T-cell (primary cell): ENCODE data around the gene NBPF3. TPM values are rescaled to one million over a fixed set of nuclear protein-coding genes. Genes with fewer than 3 reads are reported as not detected.
"Not testable (repeated sequence)": the region's sequence is repeated elsewhere in the genome, so short reads cannot be mapped to it uniquely, and the experiment has no call there.

Source experiments
- ATAC-seq, 4 experiments: fragments of 200-7000 bp in 3 of 4; fragments of 150-1000 bp in 1 of 4; cut with Tn5 transposase; replicated peaks in 1 of 4; 1 replicate in 3 of 4; 2 replicates in 1 of 4; pipeline ENCODE4 v1.10.0; 2021; ENCODE audit warnings: moderate library complexity in 3 of 4, mild to moderate bottlenecking in 2 of 4, moderate number of reproducible peaks in 1 of 4
- CTCF ChIA-PET, 2 donors: fragments of 300-600 bp; sonication (Branson Sonifier 250); formaldehyde crosslinking; loops; one replicate each; lab custom pipeline; 2022; ENCODE audit warnings: antibody characterized with exemption in 2 of 2; lab: Charles Lee
- POLR2A ChIA-PET, 2 donors: fragments of 300-600 bp; sonication (Branson Sonifier 250); formaldehyde crosslinking; loops; one replicate each; lab custom pipeline; 2022; ENCODE audit warnings: antibody characterized with exemption in 2 of 2; lab: Charles Lee
- DNase-seq, 35 experiments: peaks; one replicate each; pipeline versions ENCODE4 v3.0.0 to v3.0.0-alpha.2; 2013 to 2023
- H3K27ac ChIP-seq: one replicate; pipeline ENCODE4 v1.5.1; 2013; ENCODE audit warnings: low read length
- H3K27me3 ChIP-seq, 2 experiments: replicated peaks in 1 of 2; 1 replicate in 1 of 2; 2 replicates in 1 of 2; pipeline versions ENCODE4 v1.6.1 to v1.7.0; 2013; ENCODE audit warnings: low read length in 1 of 2, mixed read lengths in 1 of 2; ENCODE audit not compliant: control insufficient read depth in 2 of 2, insufficient read depth in 2 of 2; ENCODE audit errors: extremely low read depth in 1 of 2
- H3K36me3 ChIP-seq, 2 donors: 1 replicate in 1 of 2; 2 replicates in 1 of 2; pipeline versions ENCODE4 v1.6.1 to v1.7.0; 2013; ENCODE audit warnings: low read length in 1 of 2; ENCODE audit not compliant: control insufficient read depth in 2 of 2, insufficient read depth in 1 of 2; ENCODE audit errors: extremely low read depth in 1 of 2
- H3K4me1 ChIP-seq, 2 experiments: 1 replicate in 1 of 2; 2 replicates in 1 of 2; pipeline versions ENCODE4 v1.6.1 to v1.7.0; 2013; ENCODE audit warnings: low read length in 2 of 2, mixed read lengths in 1 of 2; ENCODE audit not compliant: insufficient read depth in 2 of 2, control insufficient read depth in 1 of 2; ENCODE audit errors: extremely low read depth in 1 of 2
- H3K4me3 ChIP-seq, 2 donors: 1 replicate in 1 of 2; 2 replicates in 1 of 2; pipeline versions ENCODE4 v1.5.1 to v1.7.0; 2013; ENCODE audit warnings: mild to moderate bottlenecking in 2 of 2, low read length in 1 of 2, moderate library complexity in 1 of 2; ENCODE audit not compliant: control insufficient read depth in 1 of 2; ENCODE audit errors: extremely low read depth in 1 of 2
- H3K9me3 ChIP-seq: 2 replicates; pipeline ENCODE4 v1.7.0; 2013
- H3K27ac Mint-ChIP-seq, 2 donors: one replicate each; pipeline ENCODE4 v1.8.0; 2020 to 2021; ENCODE audit warnings: mild to moderate bottlenecking in 2 of 2, mixed read lengths in 2 of 2
- H3K27me3 Mint-ChIP-seq, 2 donors: one replicate each; pipeline ENCODE4 v1.8.0; 2021 to 2022; ENCODE audit warnings: mixed read lengths in 2 of 2
- H3K36me3 Mint-ChIP-seq: one replicate; pipeline ENCODE4 v1.8.0; 2021; ENCODE audit warnings: mixed read lengths
- H3K4me1 Mint-ChIP-seq, 3 donors: one replicate each; pipeline ENCODE4 v1.8.0; 2020 to 2022; ENCODE audit warnings: mixed read lengths in 3 of 3, mild to moderate bottlenecking in 1 of 3
- H3K4me3 Mint-ChIP-seq, 3 donors: one replicate each; pipeline ENCODE4 v1.8.0; 2020 to 2022; ENCODE audit warnings: mild to moderate bottlenecking in 3 of 3, mixed read lengths in 3 of 3, moderate library complexity in 3 of 3
- H3K9me3 Mint-ChIP-seq, 3 donors: one replicate each; pipeline ENCODE4 v1.8.0; 2020 to 2022; ENCODE audit warnings: mixed read lengths in 3 of 3
- WGBS: methylation state at CpG from one replicate; pipeline ENCODE4 v1.1.5; 2013; ENCODE audit warnings: missing lambda C conversion rate; ENCODE audit not compliant: insufficient coverage; 5-methylcytosine and 5-hydroxymethylcytosine counted together
- total RNA-seq, 35 experiments: library from RNA in 6 of 35; stranded (reverse) in 6 of 35; fragments of 120-200 nt in 1 of 35; gene quantifications; one replicate each; pipeline versions ENCODE4 v1.2.1 to v1.2.4 and lab custom pipeline; 2013 to 2026

NBPF3 gene
- total RNA-seq, 5 donors from 2014 or later (not counting 1 experiment from before 2014, with no cell fraction given), result 8.3 to 17.9 (median 16.3) TPM

DNA sequence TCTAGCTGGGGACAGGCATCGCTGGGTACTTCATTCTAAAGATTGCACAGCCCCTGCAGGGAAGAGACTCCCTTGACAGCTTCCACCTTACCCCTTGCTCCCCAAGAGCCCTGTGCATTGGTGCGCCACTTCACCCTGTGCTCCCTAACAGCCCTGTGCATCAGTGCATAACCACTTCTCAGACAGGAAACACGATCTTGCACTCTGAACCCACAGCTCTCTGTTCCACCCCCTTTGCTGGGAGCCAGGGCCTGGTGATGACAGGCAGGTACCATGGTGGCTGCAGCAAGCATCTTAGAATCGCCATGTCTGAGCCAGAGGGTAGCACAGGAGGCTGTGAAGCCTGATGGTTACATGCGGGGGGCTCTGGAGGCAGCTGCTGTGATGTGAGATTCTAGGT, 74.3 kb downstream of the NBPF3 start:
- ChIA-PET CTCF (no interaction called here), POLR2A (no interaction called here)
- no peaks in the 10 kb centered on the region for H3K9me3 ChIP-seq
- 62% methylated on average over 4 of the region's 5 CpGs for WGBS
- no peak overlapping the region for H3K27ac ChIP-seq
- Mint-ChIP-seq H3K4me3 (no peak overlapping the region), H3K27me3 (peaks cover 20 to 26% of the 10 kb centered on the region in 2 donors), H3K4me1 (peaks cover 0 to 2% (median 2%) of the 10 kb centered on the region in 3 donors), H3K36me3 (no peaks in the 10 kb centered on the region), H3K9me3 (no peaks in the 10 kb centered on the region), H3K27ac (no peak overlapping the region)
- no peak for ATAC-seq
- H3K4me1 ChIP-seq, result peaks cover 0 to 3% of the 10 kb centered on the region in 2 experiments
- no peaks in the 10 kb centered on the region for H3K36me3 ChIP-seq
- peaks cover 2 to 31% of the 10 kb centered on the region in 2 experiments for H3K27me3 ChIP-seq
- no peak overlapping the region for H3K4me3 ChIP-seq
- DNase-seq, result no peak

- ATAC-seq, result no peak
- peaks cover 2 to 10% of the 10 kb centered on the region in 2 donors for H3K27me3 Mint-ChIP-seq
- Histone ChIP-seq H3K27ac (no peak overlapping the region), H3K27me3 (peaks cover 2 to 3% of the 10 kb centered on the region in 2 experiments), H3K36me3 (no peaks in the 10 kb centered on the region), H3K4me1 (no peaks in the 10 kb centered on the region), H3K9me3 (no peaks in the 10 kb centered on the region), H3K4me3 (no peak overlapping the region)
- ChIA-PET CTCF (no interaction called here), POLR2A (no interaction called here)
- 63% methylated on average over 1 of the region's 3 CpGs for WGBS
- H3K36me3 Mint-ChIP-seq, result no peaks in the 10 kb centered on the region
- no peak for DNase-seq
- no peaks in the 10 kb centered on the region for H3K9me3 Mint-ChIP-seq
- no peak overlapping the region for H3K4me3 Mint-ChIP-seq
- no peaks in the 10 kb centered on the region for H3K4me1 Mint-ChIP-seq
- H3K27ac Mint-ChIP-seq, result no peak overlapping the region
These were observed 77.2 kb downstream of the NBPF3 start for GRCh38 chr1:21517161-21517589.

DNA sequence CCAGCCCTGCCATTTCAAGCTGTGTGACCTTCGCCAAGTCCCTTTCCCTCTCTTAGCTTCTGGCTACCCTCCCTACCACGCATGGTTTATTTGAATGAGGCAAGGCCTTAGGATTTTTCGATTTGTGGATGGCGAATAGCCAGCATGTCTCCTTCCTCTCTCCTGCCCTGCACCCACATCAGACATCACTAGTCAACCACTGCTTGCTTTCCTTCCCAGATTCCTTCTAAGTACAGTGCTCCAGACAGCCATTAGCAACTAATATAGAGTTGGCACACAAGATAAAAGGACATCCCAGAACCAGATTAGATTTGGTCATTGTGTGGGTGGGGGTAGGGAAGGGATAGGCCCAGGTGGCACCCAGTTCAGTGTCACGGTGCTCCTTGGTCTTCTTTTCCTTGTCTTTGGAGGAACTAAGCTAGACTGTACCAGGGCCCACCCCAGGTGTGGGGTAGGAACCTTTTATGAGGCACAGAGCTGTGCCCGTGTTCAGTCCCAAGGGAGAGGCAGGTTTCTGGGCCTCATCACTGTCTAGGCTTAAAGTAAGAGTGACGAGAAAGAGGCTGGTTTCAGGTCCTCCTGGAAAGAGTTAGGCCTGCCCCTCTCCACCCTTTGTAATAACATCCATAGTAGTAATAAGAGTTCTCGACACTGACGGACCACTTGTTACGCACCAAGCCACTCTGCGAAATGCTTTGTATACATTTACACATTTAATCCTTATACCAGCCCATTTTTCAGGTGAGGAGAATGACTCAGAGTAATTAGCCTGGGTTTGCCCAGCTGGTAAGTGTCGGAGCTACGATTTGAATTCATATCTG, 77.9 kb downstream of the NBPF3 start:
- no peaks in the 10 kb centered on the region for H3K4me1 Mint-ChIP-seq
- 79% methylated on average over 3 of the region's 13 CpGs for WGBS
- H3K9me3 Mint-ChIP-seq, result no peaks in the 10 kb centered on the region
- no peaks in the 10 kb centered on the region for H3K36me3 Mint-ChIP-seq
- Histone ChIP-seq H3K27ac (no peak overlapping the region), H3K9me3 (no peaks in the 10 kb centered on the region), H3K27me3 (peaks cover 2% of the 10 kb centered on the region in 2 experiments), H3K4me3 (no peak overlapping the region), H3K36me3 (no peaks in the 10 kb centered on the region), H3K4me1 (no peaks in the 10 kb centered on the region)
- no peak for ATAC-seq
- CTCF ChIA-PET, result interaction anchor here in 1 of 2 donors (0.6 to 0.7 kb wide), 2 partner anchors 17 to 934 kb away, joined by 3 to 5 read pairs; no protein-coding TSS in a partner anchor
- DNase-seq, result no peak
- POLR2A ChIA-PET, result no interaction called here
- peaks cover 2 to 10% of the 10 kb centered on the region in 2 donors for H3K27me3 Mint-ChIP-seq
- no peak overlapping the region for H3K4me3 Mint-ChIP-seq
- H3K27ac Mint-ChIP-seq, result no peak overlapping the region

GRCh38 chr1:21518774-21519455, 79.0 kb downstream of the NBPF3 start:
- ATAC-seq (no peak), DNase-seq (no peak)
- Mint-ChIP-seq H3K4me1 (no peaks in the 10 kb centered on the region), H3K36me3 (no peaks in the 10 kb centered on the region), H3K4me3 (no peak overlapping the region), H3K9me3 (no peaks in the 10 kb centered on the region), H3K27me3 (peaks cover 2 to 8% of the 10 kb centered on the region in 2 donors), H3K27ac (no peak overlapping the region)
- Histone ChIP-seq H3K36me3 (no peaks in the 10 kb centered on the region), H3K9me3 (no peaks in the 10 kb centered on the region), H3K4me1 (no peaks in the 10 kb centered on the region), H3K27me3 (no peaks in the 10 kb centered on the region), H3K4me3 (no peak overlapping the region), H3K27ac (no peak overlapping the region)
- ChIA-PET POLR2A (no interaction called here), CTCF (interaction anchor here in 1 of 2 donors (0.7 kb wide), 1 partner anchor 18 kb away, joined by 3 read pairs; no protein-coding TSS in a partner anchor)
- WGBS, result 92% methylated on average over 14 of the region's 16 CpGs

DNA sequence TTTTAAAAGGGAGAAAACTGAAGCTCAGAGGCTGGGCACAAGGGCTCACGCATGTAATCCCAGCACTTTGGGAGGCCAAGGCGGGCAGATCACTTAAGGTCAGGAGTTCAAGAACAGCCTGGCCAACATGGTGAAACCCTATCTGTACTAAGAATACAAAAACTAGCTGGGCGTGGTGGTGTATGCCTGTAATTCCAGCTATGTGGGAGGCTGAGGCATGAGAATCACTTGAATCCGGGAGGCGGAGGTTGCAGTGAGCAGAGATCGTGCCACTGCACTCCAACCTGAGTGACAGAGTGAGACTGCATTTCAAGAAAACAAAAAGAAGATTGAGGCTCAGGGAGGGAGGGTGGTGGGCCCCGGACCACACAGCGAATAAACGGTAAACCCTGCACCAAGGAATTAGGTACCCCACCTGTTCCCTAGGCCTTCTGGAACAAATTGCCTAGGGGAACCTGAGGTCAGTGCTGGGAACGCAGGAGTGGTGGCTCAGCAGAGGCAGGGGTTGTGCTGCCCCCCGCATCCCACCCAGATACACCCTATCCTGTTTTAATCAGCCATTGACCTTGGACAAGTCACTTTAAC, 79.6 kb downstream of the NBPF3 start:
- H3K4me1 ChIP-seq, H3K4me3 ChIP-seq, H3K4me3 Mint-ChIP-seq, H3K4me1 Mint-ChIP-seq, H3K27me3 ChIP-seq, H3K9me3 Mint-ChIP-seq, ATAC-seq, H3K27ac ChIP-seq, DNase-seq, POLR2A ChIA-PET, H3K27me3 Mint-ChIP-seq, H3K9me3 ChIP-seq, H3K36me3 Mint-ChIP-seq, H3K27ac Mint-ChIP-seq, H3K36me3 ChIP-seq: not testable (repeated sequence)
- CTCF ChIA-PET, result interaction anchor here in 1 of 2 donors (0.7 kb wide), 1 partner anchor 49 kb away, joined by 5 read pairs; no protein-coding TSS in a partner anchor
- 89% methylated on average over 8 of the region's 11 CpGs for WGBS

GRCh38 chr1:21520899-21521716, 81.2 kb downstream of the NBPF3 start:
- Histone ChIP-seq H3K9me3 (no peaks in the 10 kb centered on the region), H3K4me1 (no peaks in the 10 kb centered on the region), H3K27me3 (no peaks in the 10 kb centered on the region), H3K4me3 (no peak overlapping the region), H3K36me3 (no peaks in the 10 kb centered on the region), H3K27ac (no peak overlapping the region)
- ChIA-PET POLR2A (no interaction called here), CTCF (no interaction called here)
- Mint-ChIP-seq H3K27me3 (peaks cover 0 to 6% of the 10 kb centered on the region in 2 donors), H3K4me3 (no peak overlapping the region), H3K27ac (no peak overlapping the region), H3K9me3 (no peaks in the 10 kb centered on the region), H3K36me3 (no peaks in the 10 kb centered on the region), H3K4me1 (no peaks in the 10 kb centered on the region)
- no peak for ATAC-seq
- WGBS, result 86% methylated on average over 13 of the region's 16 CpGs
- DNase-seq, result no peak
